ENCODE results near the gene KMT5B. TPM values are rescaled to one million over a fixed set of nuclear protein-coding genes. Genes with fewer than 3 reads are reported as not detected.

KMT5B gene
- total RNA-seq, 1 experiment from 2014 or later: 43.8 TPM

- ATAC-seq (no peak), DNase-seq (ENCODE audit: low spot score) (no peak)
- peaks cover 9% of the 10 kb centered on the region for H3K27me3 Mint-ChIP-seq (ENCODE audit: low read depth)
- ChIA-PET POLR2A (no interaction called here), CTCF (interaction anchor here (0.7 to 4.6 kb wide), 6 partner anchors 41 to 193 kb away, joined by 3 to 111 read pairs (median 5); no protein-coding TSS in a partner anchor)
- no peak overlapping the region for H3K27ac Mint-ChIP-seq
- peaks cover under 1% of the 10 kb centered on the region; the same call in 1 of the 2 replicates for H3K9me3 Mint-ChIP-seq
- H3K36me3 Mint-ChIP-seq: peaks cover 11% of the 10 kb centered on the region
- TF ChIP-seq FOXJ3 (CRISPR knock-in tag; IDR thresholded peaks at IDR 0.05; ENCODE audit: borderline replicate concordance): no peak
- H3K4me1 Mint-ChIP-seq: peaks cover 12% of the 10 kb centered on the region
- no peak overlapping the region for H3K4me3 Mint-ChIP-seq
Observed at GRCh38 chr11:68256331-68256741, 43.2 kb upstream of the KMT5B start.

GRCh38 chr11:68255526-68255925 lies 42.4 kb upstream of the KMT5B start:
- peaks cover 12% of the 10 kb centered on the region for H3K4me1 Mint-ChIP-seq
- no peak for TF ChIP-seq ZNF232 (CRISPR knock-in tag; IDR thresholded peaks at IDR 0.05)
- no peak for TF ChIP-seq E2F5 (CRISPR knock-in tag; IDR thresholded peaks at IDR 0.05)
- no peak for TF ChIP-seq ETV6 (CRISPR knock-in tag; IDR thresholded peaks at IDR 0.05)
- TF ChIP-seq CDX4 (CRISPR knock-in tag; IDR thresholded peaks at IDR 0.05; ENCODE audit: borderline replicate concordance): no peak
- TF ChIP-seq ZNF671 (CRISPR knock-in tag; IDR thresholded peaks at IDR 0.05): no peak
- TF ChIP-seq ZNF138 (CRISPR knock-in tag; conservative IDR thresholded peaks at IDR 0.05): no peak
- no peak for TF ChIP-seq ZNF532 (CRISPR knock-in tag; IDR thresholded peaks at IDR 0.05; ENCODE audit: borderline replicate concordance)
- no peak for TF ChIP-seq E2F1 (CRISPR knock-in tag; IDR thresholded peaks at IDR 0.05)
- no peak for TF ChIP-seq ZNF317 (CRISPR knock-in tag; IDR thresholded peaks at IDR 0.05; ENCODE audit: borderline replicate concordance, low read depth)
- H3K4me3 Mint-ChIP-seq: no peak overlapping the region
- H3K27me3 Mint-ChIP-seq (ENCODE audit: low read depth): peaks cover 9% of the 10 kb centered on the region
- ChIA-PET CTCF (no interaction called here), POLR2A (interaction anchor here (0.6 kb wide), 1 partner anchor 87 kb away, joined by 5 read pairs; no protein-coding TSS in a partner anchor)
- peaks cover 6% of the 10 kb centered on the region for H3K9me3 Mint-ChIP-seq
- H3K27ac Mint-ChIP-seq: no peak overlapping the region
- DNase-seq (ENCODE audit: low spot score) (no peak), ATAC-seq (no peak)
- H3K36me3 Mint-ChIP-seq: peaks cover 2% of the 10 kb centered on the region; the same call in 1 of the 2 replicates

- no peak overlapping the region for H3K27ac Mint-ChIP-seq
- peaks cover 12% of the 10 kb centered on the region for H3K4me1 Mint-ChIP-seq
- ATAC-seq: no peak
- peaks cover 16% of the 10 kb centered on the region for H3K9me3 Mint-ChIP-seq
- H3K4me3 Mint-ChIP-seq: no peak overlapping the region
- no peak for DNase-seq (ENCODE audit: low spot score)
- ChIA-PET POLR2A (no interaction called here), CTCF (interaction anchor here (1.2 kb wide), 1 partner anchor 18 kb away, joined by 3 read pairs; the partner anchor contains the start of gene C11orf24)
- TF ChIP-seq ETV6 (CRISPR knock-in tag; IDR thresholded peaks at IDR 0.05) (no peak), SOX15 (CRISPR knock-in tag; IDR thresholded peaks at IDR 0.05) (no peak), ZNF219 (CRISPR knock-in tag; IDR thresholded peaks at IDR 0.05; ENCODE audit: borderline replicate concordance) (no peak), EMX1 (CRISPR knock-in tag; IDR thresholded peaks at IDR 0.05) (no peak), ZBTB43 (CRISPR knock-in tag; IDR thresholded peaks at IDR 0.05) (no peak), OVOL2 (CRISPR knock-in tag; IDR thresholded peaks at IDR 0.05; ENCODE audit: borderline replicate concordance) (no peak), HMGA2 (CRISPR knock-in tag; IDR thresholded peaks at IDR 0.05) (no peak), MXD4 (CRISPR knock-in tag; IDR thresholded peaks at IDR 0.05; ENCODE audit: borderline replicate concordance) (no peak), NR3C1 (CRISPR knock-in tag; conservative IDR thresholded peaks at IDR 0.05; ENCODE audit: low read depth) (no peak), NFATC4 (CRISPR knock-in tag; IDR thresholded peaks at IDR 0.05) (no peak), IRF2 (CRISPR knock-in tag; IDR thresholded peaks at IDR 0.05; ENCODE audit: borderline replicate concordance, low read depth) (no peak), SMAD3 (CRISPR knock-in tag; IDR thresholded peaks at IDR 0.05; ENCODE audit: borderline replicate concordance) (no peak), RORB (CRISPR knock-in tag; IDR thresholded peaks at IDR 0.05) (no peak), ZNF317 (CRISPR knock-in tag; IDR thresholded peaks at IDR 0.05; ENCODE audit: borderline replicate concordance, low read depth) (no peak)
- peaks cover 9% of the 10 kb centered on the region for H3K27me3 Mint-ChIP-seq (ENCODE audit: low read depth)
- no peaks in the 10 kb centered on the region for H3K36me3 Mint-ChIP-seq
Observed at GRCh38 chr11:68254421-68254820, 41.3 kb upstream of the KMT5B start.
